ENCODE measurements around the gene FEZ2. TPM values are rescaled to one million over a fixed set of nuclear protein-coding genes. Genes with fewer than 3 reads are reported as not detected.
"Not testable (repeated sequence)": the region's sequence is repeated elsewhere in the genome, so short reads cannot be mapped to it uniquely, and the experiment has no call there.

Gene FEZ2
- total and polyA plus RNA-seq, 9 of the 15 experiments (the other 6 are each of a cell fraction or from before 2014, with no cell fraction given) = 9.9 to 35.5 (median 20.1) TPM

- in situ Hi-C loops (cut with MboI); H4K20me1 ChIP-seq (replicated peaks; ENCODE audit: control insufficient read depth, insufficient read depth, low read length); H3K79me2 ChIP-seq (ENCODE audit: control insufficient read depth, insufficient read depth, low read length); ATAC-seq; H3K36me3 ChIP-seq (ENCODE audit: control insufficient read depth, insufficient read depth, low read length); H3K9me3 ChIP-seq (replicated peaks; ENCODE audit: control insufficient read depth, insufficient read depth, low read depth, low read length); DNase-seq (ENCODE audit: extremely low read depth in 1 of 4, low spot score in 3 of 4); H3K4me1 ChIP-seq (replicated peaks in 1 of 2; ENCODE audit: control insufficient read depth in 2 of 2, insufficient read depth in 2 of 2, low read length in 2 of 2); H3K9ac ChIP-seq (ENCODE audit: insufficient read depth in 1 of 2, low read depth in 2 of 2, low read length in 2 of 2); BruUV-seq (replicated peaks); FAIRE-seq; H3K9me1 ChIP-seq (ENCODE audit: control insufficient read depth, insufficient read depth, low read length); CTCF ChIA-PET (ENCODE audit: low intra/inter-chr PET ratio); H3K27me3 ChIP-seq (ENCODE audit: control insufficient read depth in 2 of 2, insufficient read depth in 2 of 2, low read length in 2 of 2); POLR2A ChIA-PET; H3K4me3 ChIP-seq; H3K4me2 ChIP-seq (ENCODE audit: insufficient read depth, low read length); H2AFZ ChIP-seq (ENCODE audit: low read depth, low read length); H3K27ac ChIP-seq (ENCODE audit: extremely low read depth, low read depth, low read length); intact Hi-C loops (cut with micrococcal nuclease): not testable (repeated sequence)
- WGBS (ENCODE audit: insufficient coverage, low coverage, missing lambda C conversion rate) = 3% methylated on average over 3 of the region's 5 CpGs
- TF ChIP-seq ZNF316 (IDR thresholded peaks at IDR 0.05) (peak; percentile 47; the same call in 1 of the 2 replicates), FOXA3 (CRISPR knock-in tag; conservative IDR thresholded peaks at IDR 0.05 in 1 of 2, IDR thresholded peaks at IDR 0.05 in 1 of 2) (peak in 1 of 2 experiments; percentile 54; a peak in 1 of 4 replicates), MAFG (tag; conservative IDR thresholded peaks at IDR 0.05) (peak; percentile 71), FOXK2 (conservative IDR thresholded peaks at IDR 0.05 in 1 of 2, IDR thresholded peaks at IDR 0.05 in 1 of 2; ENCODE audit: low read depth in 2 of 2) (peak; percentile 39 to 61; a peak in 2 of 4 replicates), C11orf30 (IDR thresholded peaks at IDR 0.05; ENCODE audit: low read depth) (peak; percentile 50)
Measured at GRCh38 chr2:36603629-36604028, 5.7 kb upstream of the FEZ2 start.

GRCh38 chr2:36597003-36597531 lies 901 bp downstream of the FEZ2 start:
- Histone ChIP-seq H4K20me1 (replicated peaks; ENCODE audit: control insufficient read depth, insufficient read depth, low read length) (no peaks in the 10 kb centered on the region), H3K9ac (ENCODE audit: insufficient read depth in 1 of 2, low read depth in 2 of 2, low read length in 2 of 2) (peak overlapping the region; percentile 77 to 95), H3K4me3 (peak overlapping the region; percentile 85), H3K27ac (ENCODE audit: extremely low read depth, low read depth, low read length) (peak overlapping the region; percentile 77), H2AFZ (ENCODE audit: low read depth, low read length) (peak overlapping the region; percentile 95), H3K9me3 (replicated peaks; ENCODE audit: control insufficient read depth, insufficient read depth, low read depth, low read length) (no peaks in the 10 kb centered on the region), H3K36me3 (ENCODE audit: control insufficient read depth, insufficient read depth, low read length) (peaks cover 5% of the 10 kb centered on the region; the same call in 2 of the 3 replicates), H3K4me2 (ENCODE audit: insufficient read depth, low read length) (peak overlapping the region; percentile 96), H3K4me1 (replicated peaks in 1 of 2; ENCODE audit: control insufficient read depth in 2 of 2, insufficient read depth in 2 of 2, low read length in 2 of 2) (peaks cover 4 to 10% of the 10 kb centered on the region in 2 experiments; a peak in 4 of 5 replicates), H3K27me3 (ENCODE audit: control insufficient read depth in 2 of 2, insufficient read depth in 2 of 2, low read length in 2 of 2) (no peaks in the 10 kb centered on the region), H3K79me2 (ENCODE audit: control insufficient read depth, insufficient read depth, low read length) (peaks cover 29% of the 10 kb centered on the region), H3K9me1 (ENCODE audit: control insufficient read depth, insufficient read depth, low read length) (no peaks in the 10 kb centered on the region)
- 16% methylated on average over 19 of the region's 19 CpGs for WGBS (ENCODE audit: insufficient coverage, low coverage, missing lambda C conversion rate)
- in situ Hi-C loops (cut with MboI) = no loop called here
- FAIRE-seq (peak; percentile 62), ATAC-seq (peak; percentile 1; the same call in 1 of the 3 replicates), DNase-seq (ENCODE audit: extremely low read depth in 1 of 4, low spot score in 3 of 4) (no peak)
- ChIA-PET POLR2A (interaction anchor here (1.1 kb wide), 1 partner anchor 21 kb away, joined by 3 read pairs; no protein-coding TSS in a partner anchor), CTCF (ENCODE audit: low intra/inter-chr PET ratio) (no interaction called here)
- TSS peak; percentile 54 for BruUV-seq (replicated peaks)
- intact Hi-C loops (cut with micrococcal nuclease) = no loop called here
- TF ChIP-seq MAX (CRISPR knock-in tag; IDR thresholded peaks at IDR 0.05) (0 out of 2 replicates have a peak, but pooled peaks have one; percentile 87), SAP30 (IDR thresholded peaks at IDR 0.05; ENCODE audit: borderline replicate concordance, insufficient read depth, low read depth, low read length, poor library complexity, severe bottlenecking) (peak; percentile 90)

Measured in K562 (cell line).